SH-SY5Y (cell line): ENCODE measurements around the gene SGSM1.

Experiments
- GATA2 ChIP-seq: IDR thresholded peaks from 2 replicates; pipeline ENCODE4 v1.6.1; 2011; ENCODE audit warnings: mild to moderate bottlenecking, low read depth, low read length
- GATA3 ChIP-seq: IDR thresholded peaks from 2 replicates; pipeline ENCODE4 v1.6.1; 2011; ENCODE audit warnings: low read depth, mild to moderate bottlenecking, low read length, moderate library complexity

DNA sequence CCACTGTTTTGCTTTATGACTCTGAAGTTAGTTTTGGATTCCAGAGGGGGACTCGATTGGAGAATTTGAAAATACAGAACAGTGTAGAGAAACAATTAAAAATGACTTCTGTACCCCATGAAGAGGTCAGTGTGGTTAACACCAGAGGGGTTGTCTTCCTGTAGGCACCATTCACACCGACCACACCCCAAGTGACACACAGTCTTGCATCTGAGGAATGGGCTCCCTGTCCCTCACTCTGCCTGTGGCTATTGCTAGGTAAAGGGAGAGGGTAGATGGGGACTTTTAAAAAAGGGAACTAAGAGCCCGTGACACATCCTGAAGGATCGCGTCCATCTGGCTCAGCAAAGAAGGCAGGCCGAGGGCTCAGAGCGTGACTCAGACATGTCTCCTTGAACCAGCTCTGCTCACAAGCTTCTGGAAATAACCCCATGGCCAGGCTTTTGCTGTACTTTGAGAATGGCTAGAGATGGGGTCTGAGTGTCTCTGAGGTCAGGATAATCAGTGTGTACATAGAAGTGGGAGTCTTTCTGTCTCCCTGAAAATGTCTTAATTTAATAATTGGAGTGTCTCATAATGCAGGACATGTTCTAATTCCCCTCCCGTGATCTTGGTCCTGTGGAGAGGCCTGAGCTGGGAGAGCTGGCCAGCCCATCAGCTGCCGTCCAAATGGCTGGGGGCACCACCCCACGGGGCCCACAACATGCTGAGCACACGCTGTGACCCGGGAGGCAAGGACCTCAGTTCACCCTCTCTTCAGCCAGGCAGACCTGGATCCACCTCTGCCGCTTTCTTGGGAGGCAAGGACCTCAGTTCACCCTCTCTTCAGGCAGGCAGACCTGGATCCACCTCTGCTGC, 39.3 kb downstream of the SGSM1 start:
- TF ChIP-seq GATA2 (no peak), GATA3 (no peak)
